Small intestine (tissue), 7 donors: ENCODE measurements around the gene PLPPR4. TPM values are rescaled to one million over a fixed set of nuclear protein-coding genes. Genes with fewer than 3 reads are reported as not detected.
"Not testable (repeated sequence)": the region's sequence is repeated elsewhere in the genome, so short reads cannot be mapped to it uniquely, and the experiment has no call there.

Experiments used
- DNase-seq, 2 donors: peaks; one replicate each; pipeline versions ENCODE4 v3.0.0 to v3.0.0-alpha.2; 2013
- FAIRE-seq: peaks from 2 replicates; lab custom pipeline; 2012; peaks lifted over from hg19 to GRCh38; lab: Jason Lieb, UNC
- H3K27ac ChIP-seq, 3 donors: one replicate each; pipeline ENCODE4 v1.5.1; 2013; ENCODE audit warnings: low read length in 2 of 3, mild to moderate bottlenecking in 2 of 3, control low read depth in 1 of 3, inconsistent platforms in 1 of 3, low read depth in 1 of 3, moderate library complexity in 1 of 3
- H3K27me3 ChIP-seq, 3 donors: one replicate each; pipeline ENCODE4 v1.6.1; 2013; ENCODE audit warnings: low read length in 3 of 3, inconsistent platforms in 1 of 3; ENCODE audit not compliant: control insufficient read depth in 3 of 3, insufficient read depth in 3 of 3
- H3K36me3 ChIP-seq, 3 donors: one replicate each; pipeline ENCODE4 v1.6.1; 2013; ENCODE audit warnings: low read length in 3 of 3, inconsistent platforms in 1 of 3, low read depth in 1 of 3, mild to moderate bottlenecking in 1 of 3, moderate library complexity in 1 of 3; ENCODE audit not compliant: control insufficient read depth in 3 of 3, insufficient read depth in 2 of 3
- H3K4me1 ChIP-seq, 3 donors: one replicate each; pipeline ENCODE4 v1.6.1; 2013; ENCODE audit warnings: low read length in 2 of 3, inconsistent platforms in 1 of 3, low read depth in 1 of 3, mild to moderate bottlenecking in 1 of 3, moderate library complexity in 1 of 3; ENCODE audit not compliant: control insufficient read depth in 3 of 3, insufficient read depth in 2 of 3
- H3K4me3 ChIP-seq, 3 donors: one replicate each; pipeline ENCODE4 v1.5.1; 2013; ENCODE audit warnings: low read length in 3 of 3, control low read depth in 1 of 3, inconsistent platforms in 1 of 3, low read depth in 1 of 3, mild to moderate bottlenecking in 1 of 3, moderate library complexity in 1 of 3
- H3K9me3 ChIP-seq, 2 donors: one replicate each; pipeline ENCODE4 v1.6.1; 2013; ENCODE audit warnings: low read depth in 1 of 2, low read length in 1 of 2; ENCODE audit not compliant: control insufficient read depth in 2 of 2, insufficient read depth in 1 of 2
- WGBS, 3 donors: extraction: QIAGEN DNeasy Blood & Tissue Kit; methylation state at CpG; one replicate each; pipeline ENCODE4 v1.1.7; 2013; 5-methylcytosine and 5-hydroxymethylcytosine counted together
- polyA plus RNA-seq, 4 donors: library from polyadenylated mRNA; stranded (reverse) in 3 of 4; unstranded in 1 of 4; fragments of 200-250 nt in 3 of 4; fragments of 120-200 nt in 1 of 4; gene quantifications; one replicate each; pipeline versions ENCODE4 v1.2.1 to v1.2.3, GENCODE V29; 2013
- donor health status: healthy with polysubstance abuse.
- donor health status: control.
- donor health status: control.
- donor health status: Bipolar disorder and iron deficiency.
- donor health status: healthy.

PLPPR4 gene
- polyA plus RNA-seq, 4 donors: 0.41 to 0.57 TPM; not detected in 2

DNA sequence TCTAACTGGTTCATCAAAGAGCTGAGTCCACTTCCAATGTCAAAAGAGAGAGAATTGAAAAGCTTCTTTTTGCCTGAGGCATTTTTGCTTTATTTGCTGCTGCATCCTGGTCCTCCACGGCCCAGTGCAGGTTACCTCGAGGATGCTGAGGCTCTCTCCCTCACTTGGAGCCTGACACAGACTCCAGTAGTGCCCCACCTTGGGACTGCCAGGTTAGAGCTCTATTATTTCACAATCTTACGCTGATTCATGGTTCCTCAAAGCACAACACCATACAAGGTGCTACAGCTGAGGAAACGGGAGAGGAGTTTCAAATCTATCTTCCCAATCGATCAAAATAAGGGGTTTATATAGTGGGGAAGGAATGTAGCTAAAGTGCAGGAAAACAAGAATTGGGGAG is 13.6 kb upstream of the PLPPR4 start:
- H3K4me3 ChIP-seq: no peak overlapping the region
- DNase-seq (no peak), FAIRE-seq (no peak)
- H3K4me1 ChIP-seq: no peaks in the 10 kb centered on the region
- 61 to 66% (median 64%) methylated on average over 5 of the region's 5 CpGs for WGBS, 3 donors
- peaks cover 0 to 2% of the 10 kb centered on the region in 2 donors for H3K9me3 ChIP-seq
- H3K36me3 ChIP-seq: no peaks in the 10 kb centered on the region
- H3K27ac ChIP-seq: no peak overlapping the region
- no peaks in the 10 kb centered on the region for H3K27me3 ChIP-seq

DNA sequence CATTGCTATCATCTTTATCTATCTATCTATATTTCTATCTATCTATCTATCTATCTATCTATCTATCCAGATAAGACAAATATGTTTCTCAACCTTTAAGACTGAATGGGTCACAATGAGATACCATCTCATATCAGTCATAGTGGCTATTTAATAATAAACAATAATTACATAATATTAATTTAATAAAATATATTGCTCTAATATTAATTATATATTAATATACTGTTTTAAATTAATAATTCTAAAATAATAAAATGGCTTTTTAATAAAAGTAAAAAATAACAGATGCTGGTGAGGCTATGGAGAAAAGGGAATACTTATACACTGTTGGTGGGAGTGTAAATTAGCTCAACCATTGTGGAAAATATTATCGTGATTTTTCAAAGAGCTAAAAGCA is 13.0 kb upstream of the PLPPR4 start:
- 89 to 96% (median 92%) methylated on average over 1 of the region's 1 CpG for WGBS, 3 donors
- Histone ChIP-seq H3K4me3 (no peak overlapping the region), H3K4me1 (no peaks in the 10 kb centered on the region), H3K9me3 (peaks cover 0 to 2% of the 10 kb centered on the region in 2 donors), H3K27me3 (no peaks in the 10 kb centered on the region), H3K36me3 (no peaks in the 10 kb centered on the region), H3K27ac (no peak overlapping the region)
- DNase-seq: no peak
- FAIRE-seq: peak; percentile 49

GRCh38 chr1:99252630-99253029 is 11.7 kb upstream of the PLPPR4 start:
- 64 to 66% (median 64%) methylated on average over 2 of the region's 2 CpGs for WGBS, 3 donors
- Histone ChIP-seq H3K36me3 (no peaks in the 10 kb centered on the region), H3K27me3 (no peaks in the 10 kb centered on the region), H3K27ac (no peak overlapping the region), H3K4me3 (no peak overlapping the region), H3K9me3 (no peaks in the 10 kb centered on the region), H3K4me1 (no peaks in the 10 kb centered on the region)
- DNase-seq (no peak), FAIRE-seq (no peak)

DNA sequence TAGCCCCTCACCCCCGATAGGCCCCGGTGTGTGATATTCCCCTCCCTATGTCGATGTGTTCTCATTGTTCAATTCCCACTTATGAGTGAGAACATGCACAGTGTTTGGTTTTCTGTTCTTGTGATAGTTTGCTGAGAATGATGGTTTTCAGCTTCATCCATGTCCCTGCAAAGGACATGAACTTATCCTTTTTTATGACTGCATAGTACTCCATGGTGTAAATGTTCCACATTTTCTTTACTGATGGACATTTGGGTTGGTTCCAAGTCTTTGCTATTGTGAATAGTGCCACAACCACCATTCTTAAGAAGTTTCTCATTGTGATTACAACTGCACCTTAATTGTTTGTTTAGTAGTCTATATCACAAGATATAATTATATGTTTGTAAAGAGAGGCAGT is 3.9 kb upstream of the PLPPR4 start:
- not testable (repeated sequence) for FAIRE-seq, H3K36me3 ChIP-seq, H3K27ac ChIP-seq, H3K9me3 ChIP-seq, H3K4me3 ChIP-seq, DNase-seq, H3K4me1 ChIP-seq
- WGBS, 3 donors: 81 to 90% (median 85%) methylated on average over 3 of the region's 3 CpGs
- peaks cover 7 to 15% (median 9%) of the 10 kb centered on the region in 3 donors for H3K27me3 ChIP-seq

DNA sequence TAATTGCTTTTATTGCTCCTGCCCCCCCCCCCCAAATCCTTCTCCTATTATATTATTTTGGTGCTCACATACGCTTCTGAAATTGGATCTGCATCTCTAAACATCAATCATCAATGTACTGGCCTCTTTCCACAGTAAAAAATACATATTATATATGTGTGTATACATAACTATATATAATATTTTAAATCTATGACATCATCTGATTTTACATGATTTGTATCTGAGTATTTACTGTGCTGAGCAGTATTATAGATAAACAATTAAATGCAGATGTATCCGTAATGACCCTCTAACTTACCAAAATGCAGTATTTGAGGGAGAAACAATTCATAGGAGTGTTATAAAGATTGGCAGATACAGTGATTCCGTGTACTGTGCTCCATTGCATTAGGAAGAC is 832 bp downstream of the PLPPR4 start:
- no peaks in the 10 kb centered on the region for H3K36me3 ChIP-seq
- no peaks in the 10 kb centered on the region for H3K9me3 ChIP-seq
- H3K27me3 ChIP-seq: peaks cover 7 to 15% (median 9%) of the 10 kb centered on the region in 3 donors
- no peak for DNase-seq
- FAIRE-seq: no peak
- H3K4me3 ChIP-seq: peak overlapping the region in 1 of 3 donors; percentile 29
- WGBS, 3 donors: 40 to 55% (median 55%) methylated on average over 3 of the region's 3 CpGs
- H3K4me1 ChIP-seq: no peaks in the 10 kb centered on the region
- no peak overlapping the region for H3K27ac ChIP-seq

DNA sequence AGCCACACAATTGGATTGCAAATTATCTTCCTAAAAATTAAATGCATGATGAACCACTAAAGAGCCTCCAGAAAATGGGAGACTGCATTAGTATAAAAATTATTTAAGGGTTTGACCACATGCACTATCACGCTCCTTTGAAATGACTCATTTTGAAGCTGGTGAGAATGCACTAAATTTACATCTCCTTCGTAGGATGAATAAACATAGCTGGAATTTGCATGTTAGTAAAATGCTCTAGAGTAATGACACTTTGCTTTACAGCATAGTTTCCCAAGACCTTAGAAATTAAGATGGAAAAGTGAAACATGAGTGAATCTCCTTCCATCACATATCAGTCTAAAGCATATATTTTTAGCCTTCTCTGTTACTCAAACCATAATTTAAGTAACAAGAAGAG is 2.4 kb downstream of the PLPPR4 start:
- Histone ChIP-seq H3K4me3 (no peak overlapping the region), H3K9me3 (no peaks in the 10 kb centered on the region), H3K27ac (no peak overlapping the region), H3K27me3 (peaks cover 7 to 15% (median 9%) of the 10 kb centered on the region in 3 donors), H3K36me3 (no peaks in the 10 kb centered on the region), H3K4me1 (no peaks in the 10 kb centered on the region)
- WGBS, 3 donors: 74 to 80% (median 77%) methylated on average over 2 of the region's 2 CpGs
- no peak for FAIRE-seq
- no peak for DNase-seq

DNA sequence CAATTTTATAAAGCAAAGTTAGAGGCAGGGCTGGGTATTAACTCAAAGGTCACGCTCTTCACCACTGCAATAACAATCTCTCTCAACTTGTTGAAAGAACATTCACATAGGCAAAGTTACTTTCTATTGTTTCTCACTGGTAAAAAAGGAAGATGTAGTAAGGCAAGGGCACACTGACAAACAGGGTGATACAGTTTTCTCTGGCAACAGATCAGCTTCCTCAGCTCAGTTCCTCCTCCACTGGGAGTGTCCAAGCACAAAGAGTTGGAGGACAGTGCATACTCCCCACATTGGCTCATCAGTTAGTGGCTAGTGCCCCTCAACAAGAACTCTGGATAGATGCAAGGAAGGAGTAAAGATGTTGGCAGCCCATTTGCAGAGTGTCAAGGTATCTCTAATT is 3.7 kb downstream of the PLPPR4 start:
- 67 to 85% (median 73%) methylated on average over 1 of the region's 1 CpG for WGBS, 3 donors
- H3K36me3 ChIP-seq: no peaks in the 10 kb centered on the region
- H3K9me3 ChIP-seq: no peaks in the 10 kb centered on the region
- DNase-seq (no peak), FAIRE-seq (no peak)
- no peak overlapping the region for H3K4me3 ChIP-seq
- H3K4me1 ChIP-seq: no peaks in the 10 kb centered on the region
- H3K27ac ChIP-seq: no peak overlapping the region
- peaks cover 7 to 15% (median 9%) of the 10 kb centered on the region in 3 donors for H3K27me3 ChIP-seq

GRCh38 chr1:99269321-99269720 is 5.0 kb downstream of the PLPPR4 start:
- H3K27me3 ChIP-seq: peaks cover 5 to 7% (median 6%) of the 10 kb centered on the region in 3 donors
- H3K9me3 ChIP-seq: no peaks in the 10 kb centered on the region
- no peak overlapping the region for H3K4me3 ChIP-seq
- H3K27ac ChIP-seq: no peak overlapping the region
- FAIRE-seq (no peak), DNase-seq (no peak)
- no peaks in the 10 kb centered on the region for H3K36me3 ChIP-seq
- no peaks in the 10 kb centered on the region for H3K4me1 ChIP-seq

DNA sequence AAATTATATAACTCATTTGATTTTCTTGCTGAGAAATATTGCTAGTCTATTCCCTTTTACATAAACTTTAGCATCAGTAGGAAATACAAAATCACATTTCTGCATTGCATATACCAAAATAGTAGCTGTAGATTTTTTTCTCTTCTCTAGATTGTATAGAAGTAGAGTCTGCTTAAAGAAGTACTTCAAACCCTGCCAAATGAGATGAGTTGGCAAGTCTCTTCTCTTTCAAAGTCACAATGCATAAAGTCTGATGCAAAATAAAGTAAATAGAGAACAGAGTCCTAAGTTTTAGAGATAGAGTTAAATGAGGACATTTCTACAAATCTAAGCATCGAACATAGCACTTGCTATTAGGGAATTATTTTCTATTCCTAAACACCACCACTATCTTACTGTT is 6.4 kb downstream of the PLPPR4 start:
- Histone ChIP-seq H3K9me3 (no peaks in the 10 kb centered on the region), H3K27me3 (no peaks in the 10 kb centered on the region), H3K4me1 (no peaks in the 10 kb centered on the region), H3K4me3 (no peak overlapping the region), H3K27ac (no peak overlapping the region), H3K36me3 (no peaks in the 10 kb centered on the region)
- no peak for FAIRE-seq
- WGBS, 3 donors: 69 to 82% (median 77%) methylated on average over 1 of the region's 1 CpG
- DNase-seq: no peak
